A549 (cell line): ENCODE data around the gene NAV2.

Experiments used
- CHD2 ChIP-seq: fragments of 150-350 bp; IDR thresholded peaks from 2 replicates; pipeline ENCODE4 v1.6.1; 2014; ENCODE audit warnings: low read length; ENCODE audit not compliant: partially characterized antibody
- CTCF ChIP-seq: fragments of >200 bp; sonication (Bioruptor Twin); formaldehyde crosslinking; IDR thresholded peaks from 3 replicates; pipeline ENCODE4 v1.5.1; 2016
- EP300 ChIP-seq, 2 experiments: fragments of >200 bp; sonication (Bioruptor Twin); formaldehyde crosslinking; IDR thresholded peaks; 2 replicates in 1 of 2; 3 replicates in 1 of 2; pipeline ENCODE4 v1.6.1; 2016 to 2017
- ESRRA ChIP-seq: fragments of 150-350 bp; IDR thresholded peaks from 2 replicates; pipeline ENCODE4 v1.6.1; 2014; ENCODE audit warnings: mild to moderate bottlenecking, low read length, borderline replicate concordance
- FOSB ChIP-seq: fragments of 250-450 bp; sonication (Bioruptor Pico); IDR thresholded peaks from 2 replicates; pipeline ENCODE4 v1.5.0; 2020; ENCODE audit warnings: mild to moderate bottlenecking, moderate library complexity
- FOXS1 ChIP-seq: fragments of 250-450 bp; sonication (Bioruptor Pico); IDR thresholded peaks from 2 replicates; pipeline ENCODE4 v1.5.0; 2020; ENCODE audit warnings: mild to moderate bottlenecking, moderate library complexity
- HDAC2 ChIP-seq: fragments of 200-600 bp; sonication (generic); IDR thresholded peaks from 2 replicates; pipeline ENCODE4 v1.6.1; 2016
- HES2 ChIP-seq: fragments of >200 bp; sonication (Bioruptor Twin); formaldehyde crosslinking; IDR thresholded peaks from 2 replicates; pipeline ENCODE4 v1.6.1; 2016
- PBX3 ChIP-seq: IDR thresholded peaks from 2 replicates; pipeline ENCODE4 v1.6.1; 2012
- RAD21 ChIP-seq, 2 experiments: fragments of >200 bp in 1 of 2; sonication (Bioruptor Twin) in 1 of 2; formaldehyde crosslinking in 1 of 2; IDR thresholded peaks in 1 of 2; conservative IDR thresholded peaks in 1 of 2; 2 replicates in 1 of 2; 3 replicates in 1 of 2; pipeline ENCODE4 v1.6.1; 2012 to 2018; ENCODE audit warnings: inconsistent platforms in 1 of 2
- USF2 ChIP-seq: fragments of 450-650 bp; IDR thresholded peaks from 2 replicates; pipeline ENCODE4 v1.6.1; 2014; ENCODE audit warnings: antibody characterized with exemption

GRCh38 chr11:19972651-19973050 is 260.0 kb downstream of the NAV2 start:
- TF ChIP-seq CHD2 (no peak), FOSB (CRISPR knock-in tag) (no peak), HES2 (no peak), CTCF (no peak), USF2 (no peak), PBX3 (no peak), HDAC2 (no peak), RAD21 (conservative IDR thresholded peaks at IDR 0.05 in 1 of 2, IDR thresholded peaks at IDR 0.05 in 1 of 2) (no peak), EP300 (IDR thresholded peaks at IDR 0.05) (no peak), ESRRA (no peak), FOXS1 (CRISPR knock-in tag) (no peak)
